C4-2B (cell line): ENCODE data around the gene SF3A1.

Experiments used
- CTCF ChIP-seq: fragments of 450-650 bp; conservative IDR thresholded peaks from 2 replicates; pipeline ENCODE4 v1.5.1; 2017; ENCODE audit warnings: mild to moderate bottlenecking
- ZFX ChIP-seq: fragments of 450-650 bp; IDR thresholded peaks from 2 replicates; pipeline ENCODE4 v1.6.1; 2017

DNA sequence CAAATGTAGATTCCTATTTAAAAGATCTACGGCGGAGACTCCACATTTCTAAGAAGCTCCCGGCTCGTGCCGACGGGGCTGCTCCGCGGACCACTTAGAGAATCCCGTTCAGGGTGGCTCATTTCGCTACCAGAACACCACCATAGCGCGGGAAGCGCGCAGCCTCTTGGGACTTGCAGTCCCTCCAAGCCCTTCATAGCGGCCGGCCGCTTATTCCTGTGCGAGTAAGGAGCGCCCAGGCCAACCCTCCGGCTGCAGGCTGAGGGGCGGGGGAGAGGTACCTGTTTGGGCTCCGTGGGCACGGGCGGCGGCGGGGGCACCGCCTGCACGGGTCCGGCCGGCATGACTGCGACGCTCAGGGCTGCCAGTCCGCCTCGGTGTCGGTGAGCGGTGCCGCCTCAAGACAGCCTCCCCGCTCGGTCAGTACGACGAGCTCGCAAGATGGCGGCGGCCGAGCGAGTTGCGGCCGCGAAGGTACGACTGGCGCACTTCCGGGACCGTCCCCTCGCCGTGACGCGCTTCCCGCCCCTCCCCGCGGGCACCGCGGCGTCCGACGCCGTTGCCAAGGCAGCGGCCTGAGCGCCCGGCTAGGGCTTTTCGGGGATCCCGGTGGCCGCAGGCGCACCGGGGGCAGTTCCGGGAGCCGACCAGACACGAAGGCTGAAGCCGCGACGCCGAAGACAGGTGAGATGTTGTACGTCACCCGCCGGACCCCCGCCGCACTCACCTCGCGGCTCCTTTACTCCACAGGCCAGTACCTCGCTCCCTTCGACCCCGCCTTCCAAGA lies at the start of gene SF3A1, which contains the start of gene CCDC157:
- no peak for TF ChIP-seq CTCF
- peak; percentile 95; the same call in 1 of the 2 replicates for TF ChIP-seq ZFX
